HG03103 (cell line): ENCODE measurements around the gene CCDC28B.

ENCODE experiments used
- ATAC-seq: cut with Tn5 transposase; IDR thresholded peaks from one replicate; pipeline ENCODE4 v1.9.1; 2021; ENCODE audit warnings: low read depth; ENCODE audit not compliant: unreplicated experiment

CCDC28B gene

GRCh38 chr1:32192220-32192948 is 8.0 kb upstream of the CCDC28B start:
- ATAC-seq: no peak

GRCh38 chr1:32194984-32195383 is 5.4 kb upstream of the CCDC28B start:
- ATAC-seq: no peak

- ATAC-seq: no peak
Observed at GRCh38 chr1:32195531-32195930, 4.9 kb upstream of the CCDC28B start.

- no peak for ATAC-seq
Observed at GRCh38 chr1:32195972-32196823, 4.2 kb upstream of the CCDC28B start.

GRCh38 chr1:32197074-32197473 is 3.3 kb upstream of the CCDC28B start:
- no peak for ATAC-seq

- ATAC-seq: no peak
Observed at GRCh38 chr1:32197837-32198236, 2.6 kb upstream of the CCDC28B start.

GRCh38 chr1:32198237-32199042 is 2.0 kb upstream of the CCDC28B start:
- no peak for ATAC-seq

GRCh38 chr1:32199043-32199716 is 1.2 kb upstream of the CCDC28B start:
- ATAC-seq: no peak

- no peak for ATAC-seq
Observed at GRCh38 chr1:32199717-32200072, 700 bp upstream of the CCDC28B start.

GRCh38 chr1:32201011-32201855 is 838 bp downstream of the CCDC28B start:
- ATAC-seq: no peak

- no peak for ATAC-seq
Observed at GRCh38 chr1:32204943-32205361, 4.6 kb downstream of the CCDC28B start.

- peak; percentile 37 for ATAC-seq
Observed at GRCh38 chr1:32205401-32206370, 5.3 kb downstream of the CCDC28B start, which contains the start of gene IQCC. IQCC (plus strand) TSS chr1:32205671; CDS start chr1:32205682, 11 bp downstream.

GRCh38 chr1:32208469-32208868 is 8.1 kb downstream of the CCDC28B start:
- no peak for ATAC-seq

- no peak for ATAC-seq
Observed at GRCh38 chr1:32208891-32209328, 8.5 kb downstream of the CCDC28B start, which contains the start of gene DCDC2B. DCDC2B (plus strand) TSS chr1:32209089; CDS start chr1:32209094, 5 bp downstream.

- no peak for ATAC-seq
Observed at GRCh38 chr1:32215629-32216480, 15.5 kb downstream of the CCDC28B start.

- ATAC-seq: no peak
Observed at GRCh38 chr1:32216566-32216965, 16.2 kb downstream of the CCDC28B start.

GRCh38 chr1:32219022-32219421 is 18.6 kb downstream of the CCDC28B start:
- ATAC-seq: no peak
